Smooth muscle cell (in vitro differentiated cells): ENCODE measurements around the gene NCF4. TPM values are rescaled to one million over a fixed set of nuclear protein-coding genes. Genes with fewer than 3 reads are reported as not detected.

Source experiments
- DNase-seq: peaks from one replicate; lab custom pipeline; 2025; ENCODE audit not compliant: unreplicated experiment; lab: John Stamatoyannopoulos, UW
- H2AFZ ChIP-seq: fragments of 200-600 bp; sonication (generic); 2 replicates; pipeline ENCODE4 v1.6.0; 2016; ENCODE audit warnings: antibody characterized with exemption, low read depth, mild to moderate bottlenecking
- H3F3A ChIP-seq: fragments of 200-600 bp; sonication (generic); 2 replicates; pipeline ENCODE4 v1.6.0; 2017; ENCODE audit warnings: antibody characterized with exemption, low read depth
- H3K27ac ChIP-seq: fragments of 200-600 bp; sonication (generic); 2 replicates; pipeline ENCODE4 v1.5.1; 2016; ENCODE audit warnings: low read depth, mild to moderate bottlenecking
- H3K27me3 ChIP-seq: fragments of 200-600 bp; sonication (generic); 2 replicates; pipeline ENCODE4 v1.6.1; 2016; ENCODE audit warnings: low read depth, mild to moderate bottlenecking
- H3K36me3 ChIP-seq: fragments of 200-600 bp; sonication (generic); 2 replicates; pipeline ENCODE4 v1.5.1; 2016; ENCODE audit warnings: low read depth
- H3K4me1 ChIP-seq: fragments of 200-600 bp; sonication (generic); 2 replicates; pipeline ENCODE4 v1.5.1; 2016; ENCODE audit warnings: low read depth
- H3K4me2 ChIP-seq: fragments of 200-600 bp; sonication (generic); 2 replicates; pipeline ENCODE4 v1.6.0; 2016; ENCODE audit warnings: mild to moderate bottlenecking
- H3K4me3 ChIP-seq: fragments of 200-600 bp; sonication (generic); 2 replicates; pipeline ENCODE4 v1.5.1; 2016; ENCODE audit warnings: mild to moderate bottlenecking
- H3K79me2 ChIP-seq: fragments of 200-600 bp; sonication (generic); 2 replicates; pipeline ENCODE4 v1.6.0; 2016; ENCODE audit warnings: low read depth, mild to moderate bottlenecking
- H3K9ac ChIP-seq: fragments of 200-600 bp; sonication (generic); 2 replicates; pipeline ENCODE4 v1.6.0; 2016; ENCODE audit warnings: low read depth
- H3K9me3 ChIP-seq: fragments of 200-600 bp; sonication (generic); replicated peaks from 2 replicates; pipeline ENCODE4 v1.5.1; 2016; ENCODE audit warnings: low read depth
- H4K20me1 ChIP-seq: fragments of 200-600 bp; sonication (generic); 2 replicates; pipeline ENCODE4 v1.6.0; 2016; ENCODE audit warnings: low read depth
- CTCF ChIP-seq: fragments of 200-600 bp; sonication (generic); IDR thresholded peaks from 2 replicates; pipeline ENCODE4 v1.5.1; 2017; ENCODE audit warnings: borderline replicate concordance, mild to moderate bottlenecking, antibody characterized with exemption; ENCODE audit not compliant: insufficient read depth, poor library complexity, severe bottlenecking
- WGBS: methylation state at CpG from one replicate; pipeline ENCODE4 v1.1.7; 2016; ENCODE audit warnings: low lambda C conversion rate; 5-methylcytosine and 5-hydroxymethylcytosine counted together
- polyA plus RNA-seq: library from polyadenylated mRNA; unstranded; fragments of >200 nt; fragmentation: Nextera tagmentation; extraction: Ambion mirVana; gene quantifications from 2 replicates; pipeline ENCODE4 v1.2.1, GENCODE V29; 2016
- total RNA-seq: library from RNA; depleted of rRNA; stranded (reverse); fragments of >200 nt; gene quantifications from 2 replicates; pipeline ENCODE4 v1.2.3, GENCODE V29; 2014

The NCF4 gene
- total and polyA plus RNA-seq, 2 experiments from 2014 or later, result 0.15 TPM; not detected in 1

- peaks cover 32% of the 10 kb centered on the region for H3K27me3 ChIP-seq
- H3K79me2 ChIP-seq, result no peaks in the 10 kb centered on the region
- no peak for TF ChIP-seq CTCF
- no peaks in the 10 kb centered on the region for H3K4me1 ChIP-seq
- H3K9ac ChIP-seq, result no peak overlapping the region
- no peak overlapping the region for H2AFZ ChIP-seq
- no peak overlapping the region for H3K4me2 ChIP-seq
- no peaks in the 10 kb centered on the region for H3K36me3 ChIP-seq
- no peaks in the 10 kb centered on the region for H4K20me1 ChIP-seq
- WGBS, result 87% methylated on average over 7 of the region's 10 CpGs
- DNase-seq, result no peak
- H3K4me3 ChIP-seq, result no peak overlapping the region
- no peaks in the 10 kb centered on the region for H3F3A ChIP-seq
- H3K9me3 ChIP-seq, result no peaks in the 10 kb centered on the region
- no peak overlapping the region for H3K27ac ChIP-seq
Measured at GRCh38 chr22:36839356-36840073, 21.3 kb upstream of the NCF4 start.

GRCh38 chr22:36840106-36840505 is 20.7 kb upstream of the NCF4 start:
- Histone ChIP-seq H3K27ac (no peak overlapping the region), H3K4me3 (no peak overlapping the region), H3K9ac (no peak overlapping the region), H3K9me3 (no peaks in the 10 kb centered on the region), H2AFZ (no peak overlapping the region), H4K20me1 (no peaks in the 10 kb centered on the region), H3K36me3 (no peaks in the 10 kb centered on the region), H3K79me2 (no peaks in the 10 kb centered on the region), H3F3A (no peaks in the 10 kb centered on the region), H3K4me2 (no peak overlapping the region), H3K4me1 (no peaks in the 10 kb centered on the region), H3K27me3 (peaks cover 38% of the 10 kb centered on the region)
- WGBS, result 89% methylated on average over 8 of the region's 8 CpGs
- DNase-seq, result no peak
- no peak for TF ChIP-seq CTCF

- Histone ChIP-seq H3K4me3 (no peak overlapping the region), H3K79me2 (no peaks in the 10 kb centered on the region), H3K27ac (no peak overlapping the region), H3K4me1 (no peaks in the 10 kb centered on the region), H3K9me3 (no peaks in the 10 kb centered on the region), H3K4me2 (no peak overlapping the region), H3F3A (no peaks in the 10 kb centered on the region), H4K20me1 (no peaks in the 10 kb centered on the region), H3K9ac (no peak overlapping the region), H3K27me3 (peaks cover 63% of the 10 kb centered on the region), H3K36me3 (no peaks in the 10 kb centered on the region), H2AFZ (no peak overlapping the region)
- WGBS, result 86% methylated on average over 5 of the region's 5 CpGs
- no peak for TF ChIP-seq CTCF
- DNase-seq, result no peak
Measured at GRCh38 chr22:36846271-36846670, 14.5 kb upstream of the NCF4 start.

GRCh38 chr22:36846949-36847348 is 13.9 kb upstream of the NCF4 start:
- H3K4me3 ChIP-seq, result no peak overlapping the region
- no peak overlapping the region for H2AFZ ChIP-seq
- no peaks in the 10 kb centered on the region for H3K79me2 ChIP-seq
- H3F3A ChIP-seq, result no peaks in the 10 kb centered on the region
- no peak overlapping the region for H3K9ac ChIP-seq
- H3K4me1 ChIP-seq, result no peaks in the 10 kb centered on the region
- H3K9me3 ChIP-seq, result no peaks in the 10 kb centered on the region
- no peaks in the 10 kb centered on the region for H3K36me3 ChIP-seq
- H3K27ac ChIP-seq, result no peak overlapping the region
- no peak overlapping the region for H3K4me2 ChIP-seq
- no peak for TF ChIP-seq CTCF
- WGBS, result 82% methylated on average over 6 of the region's 6 CpGs
- peaks cover 61% of the 10 kb centered on the region for H3K27me3 ChIP-seq
- DNase-seq, result no peak
- H4K20me1 ChIP-seq, result no peaks in the 10 kb centered on the region
